ENCODE results near the gene SLC66A3.

Gene SLC66A3

DNA sequence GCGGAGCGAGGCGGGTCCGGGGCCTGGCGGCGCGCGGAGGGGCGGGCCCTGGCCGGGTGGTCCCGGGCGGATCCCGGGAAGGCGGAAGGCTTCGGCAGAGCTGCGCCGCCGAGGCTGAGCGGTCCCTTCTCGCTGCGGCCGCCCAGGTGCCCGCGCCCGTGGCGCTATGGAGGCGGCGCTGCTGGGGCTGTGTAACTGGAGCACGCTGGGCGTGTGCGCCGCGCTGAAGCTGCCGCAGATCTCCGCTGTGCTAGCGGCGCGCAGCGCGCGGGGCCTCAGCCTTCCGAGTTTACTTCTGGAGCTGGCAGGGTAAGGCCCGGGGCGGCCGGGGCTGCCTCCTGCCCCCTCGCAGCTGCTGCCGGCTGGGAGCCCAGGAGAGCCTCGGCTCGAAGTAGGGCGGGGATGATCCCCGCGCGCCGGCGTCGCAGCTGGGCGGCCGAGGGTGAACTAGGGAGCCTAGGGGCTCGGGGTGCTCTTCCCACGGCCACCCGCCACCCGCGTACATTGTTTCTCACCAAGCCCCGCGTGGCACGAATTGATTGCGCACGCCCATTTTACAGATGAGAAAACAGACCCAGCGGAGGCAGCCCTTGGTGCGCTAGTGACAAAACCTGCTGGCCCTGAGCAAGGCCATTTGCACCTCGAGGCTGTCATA is at the start of gene SLC66A3:
Gene SLC66A3 (plus strand): TSS at position 87 of the 655 bp plus-strand sequence. CDS start 80 bp downstream, at position 167.
- Histone ChIP-seq H3K9me3 (ENCODE audit: control insufficient read depth, insufficient read depth, low read depth, low read length) (no peaks in the 10 kb centered on the region), H3K27ac (ENCODE audit: extremely low read depth, low read depth, low read length) (peak within 1 kb of the TSS; percentile 87), H3K4me1 (ENCODE audit: control insufficient read depth, insufficient read depth, low read length) (no peaks in the 10 kb centered on the region), H3K4me3 (ENCODE audit: low read depth, low read length) (peak within 1 kb of the TSS; percentile 61), H3K36me3 (ENCODE audit: control insufficient read depth in 2 of 2, insufficient read depth in 1 of 2, low read length in 2 of 2) (no peaks in the 10 kb centered on the region)
- ChIA-PET CTCF (interaction anchor here (0.6 kb wide), 1 partner anchor 23 kb away, joined by 3 read pairs; no protein-coding TSS in a partner anchor), POLR2A (interaction anchor here (0.6 to 1.2 kb wide), 7 partner anchors 16 to 258 kb away, joined by 3 to 8 read pairs (median 3); partner anchors contain the start of gene ROCK2)
- TF ChIP-seq ZNF292 (tag by site-specific recombination; IDR thresholded peaks at IDR 0.05; ENCODE audit: borderline replicate concordance, low read depth) (no peak), SP7 (tag by site-specific recombination; IDR thresholded peaks at IDR 0.05) (peak; percentile 46; the same call in 1 of the 2 replicates), FEZF1 (tag by site-specific recombination; IDR thresholded peaks at IDR 0.05) (peak; percentile 18; the same call in 1 of the 2 replicates), ZFHX2 (tag by site-specific recombination; conservative IDR thresholded peaks at IDR 0.05) (peak; percentile 42; the same call in 1 of the 2 replicates), ZBTB48 (tag by site-specific recombination; IDR thresholded peaks at IDR 0.05) (peak; percentile 50; the same call in 1 of the 2 replicates), KLF8 (tag by site-specific recombination; IDR thresholded peaks at IDR 0.05) (peak; percentile 13; the same call in 1 of the 2 replicates), ZSCAN30 (tag by site-specific recombination; IDR thresholded peaks at IDR 0.05) (0 out of 2 replicates have a peak, but pooled peaks have one; percentile 49), IKZF3 (tag by site-specific recombination; IDR thresholded peaks at IDR 0.05) (peak; percentile 67), ZNF394 (tag by site-specific recombination; IDR thresholded peaks at IDR 0.05; ENCODE audit: borderline replicate concordance) (peak; percentile 26; the same call in 1 of the 2 replicates), ZNF302 (tag by site-specific recombination; IDR thresholded peaks at IDR 0.05; ENCODE audit: low read depth) (no peak), ZNF561 (tag by site-specific recombination; IDR thresholded peaks at IDR 0.05; ENCODE audit: borderline replicate concordance) (0 out of 2 replicates have a peak, but pooled peaks have one; percentile 37), ZNF19 (tag by site-specific recombination; IDR thresholded peaks at IDR 0.05; ENCODE audit: low read depth) (no peak), ZXDB (tag by site-specific recombination; IDR thresholded peaks at IDR 0.05) (no peak), ZNF341 (tag by site-specific recombination; IDR thresholded peaks at IDR 0.05; ENCODE audit: low read depth) (peak; percentile 53), KLF10 (tag by site-specific recombination; IDR thresholded peaks at IDR 0.05) (0 out of 2 replicates have a peak, but pooled peaks have one; percentile 29), ZNF514 (tag by site-specific recombination; IDR thresholded peaks at IDR 0.05) (no peak), ZIC2 (tag by site-specific recombination; IDR thresholded peaks at IDR 0.05) (peak; percentile 89), KLF1 (tag by site-specific recombination; IDR thresholded peaks at IDR 0.05) (peak; percentile 32; the same call in 1 of the 2 replicates), ZBTB7A (tag by site-specific recombination; IDR thresholded peaks at IDR 0.05; ENCODE audit: low read depth) (no peak), ZBTB8A (tag by site-specific recombination; IDR thresholded peaks at IDR 0.05) (peak; percentile 86), ZNF2 (tag by site-specific recombination; IDR thresholded peaks at IDR 0.05) (0 out of 2 replicates have a peak, but pooled peaks have one; percentile 45), ZNF843 (tag by site-specific recombination; IDR thresholded peaks at IDR 0.05) (no peak), ZBTB1 (tag by site-specific recombination; IDR thresholded peaks at IDR 0.05) (no peak), ZNF121 (tag by site-specific recombination; IDR thresholded peaks at IDR 0.05) (0 out of 2 replicates have a peak, but pooled peaks have one; percentile 42), GLIS1 (tag by site-specific recombination; IDR thresholded peaks at IDR 0.05) (peak; percentile 28; the same call in 1 of the 2 replicates)
- TF ChIP-seq, protein P1, sequence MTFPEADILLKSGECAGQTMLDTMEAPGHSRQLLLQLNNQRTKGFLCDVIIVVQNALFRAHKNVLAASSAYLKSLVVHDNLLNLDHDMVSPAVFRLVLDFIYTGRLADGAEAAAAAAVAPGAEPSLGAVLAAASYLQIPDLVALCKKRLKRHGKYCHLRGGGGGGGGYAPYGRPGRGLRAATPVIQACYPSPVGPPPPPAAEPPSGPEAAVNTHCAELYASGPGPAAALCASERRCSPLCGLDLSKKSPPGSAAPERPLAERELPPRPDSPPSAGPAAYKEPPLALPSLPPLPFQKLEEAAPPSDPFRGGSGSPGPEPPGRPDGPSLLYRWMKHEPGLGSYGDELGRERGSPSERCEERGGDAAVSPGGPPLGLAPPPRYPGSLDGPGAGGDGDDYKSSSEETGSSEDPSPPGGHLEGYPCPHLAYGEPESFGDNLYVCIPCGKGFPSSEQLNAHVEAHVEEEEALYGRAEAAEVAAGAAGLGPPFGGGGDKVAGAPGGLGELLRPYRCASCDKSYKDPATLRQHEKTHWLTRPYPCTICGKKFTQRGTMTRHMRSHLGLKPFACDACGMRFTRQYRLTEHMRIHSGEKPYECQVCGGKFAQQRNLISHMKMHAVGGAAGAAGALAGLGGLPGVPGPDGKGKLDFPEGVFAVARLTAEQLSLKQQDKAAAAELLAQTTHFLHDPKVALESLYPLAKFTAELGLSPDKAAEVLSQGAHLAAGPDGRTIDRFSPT (tag by site-specific recombination; IDR thresholded peaks at IDR 0.05): 0 out of 2 replicates have a peak, but pooled peaks have one; percentile 21
- TF ChIP-seq, protein P2, sequence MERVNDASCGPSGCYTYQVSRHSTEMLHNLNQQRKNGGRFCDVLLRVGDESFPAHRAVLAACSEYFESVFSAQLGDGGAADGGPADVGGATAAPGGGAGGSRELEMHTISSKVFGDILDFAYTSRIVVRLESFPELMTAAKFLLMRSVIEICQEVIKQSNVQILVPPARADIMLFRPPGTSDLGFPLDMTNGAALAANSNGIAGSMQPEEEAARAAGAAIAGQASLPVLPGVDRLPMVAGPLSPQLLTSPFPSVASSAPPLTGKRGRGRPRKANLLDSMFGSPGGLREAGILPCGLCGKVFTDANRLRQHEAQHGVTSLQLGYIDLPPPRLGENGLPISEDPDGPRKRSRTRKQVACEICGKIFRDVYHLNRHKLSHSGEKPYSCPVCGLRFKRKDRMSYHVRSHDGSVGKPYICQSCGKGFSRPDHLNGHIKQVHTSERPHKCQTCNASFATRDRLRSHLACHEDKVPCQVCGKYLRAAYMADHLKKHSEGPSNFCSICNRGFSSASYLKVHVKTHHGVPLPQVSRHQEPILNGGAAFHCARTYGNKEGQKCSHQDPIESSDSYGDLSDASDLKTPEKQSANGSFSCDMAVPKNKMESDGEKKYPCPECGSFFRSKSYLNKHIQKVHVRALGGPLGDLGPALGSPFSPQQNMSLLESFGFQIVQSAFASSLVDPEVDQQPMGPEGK (tag by site-specific recombination; IDR thresholded peaks at IDR 0.05): peak; percentile 41; the same call in 1 of the 2 replicates
- TF ChIP-seq, protein P3, sequence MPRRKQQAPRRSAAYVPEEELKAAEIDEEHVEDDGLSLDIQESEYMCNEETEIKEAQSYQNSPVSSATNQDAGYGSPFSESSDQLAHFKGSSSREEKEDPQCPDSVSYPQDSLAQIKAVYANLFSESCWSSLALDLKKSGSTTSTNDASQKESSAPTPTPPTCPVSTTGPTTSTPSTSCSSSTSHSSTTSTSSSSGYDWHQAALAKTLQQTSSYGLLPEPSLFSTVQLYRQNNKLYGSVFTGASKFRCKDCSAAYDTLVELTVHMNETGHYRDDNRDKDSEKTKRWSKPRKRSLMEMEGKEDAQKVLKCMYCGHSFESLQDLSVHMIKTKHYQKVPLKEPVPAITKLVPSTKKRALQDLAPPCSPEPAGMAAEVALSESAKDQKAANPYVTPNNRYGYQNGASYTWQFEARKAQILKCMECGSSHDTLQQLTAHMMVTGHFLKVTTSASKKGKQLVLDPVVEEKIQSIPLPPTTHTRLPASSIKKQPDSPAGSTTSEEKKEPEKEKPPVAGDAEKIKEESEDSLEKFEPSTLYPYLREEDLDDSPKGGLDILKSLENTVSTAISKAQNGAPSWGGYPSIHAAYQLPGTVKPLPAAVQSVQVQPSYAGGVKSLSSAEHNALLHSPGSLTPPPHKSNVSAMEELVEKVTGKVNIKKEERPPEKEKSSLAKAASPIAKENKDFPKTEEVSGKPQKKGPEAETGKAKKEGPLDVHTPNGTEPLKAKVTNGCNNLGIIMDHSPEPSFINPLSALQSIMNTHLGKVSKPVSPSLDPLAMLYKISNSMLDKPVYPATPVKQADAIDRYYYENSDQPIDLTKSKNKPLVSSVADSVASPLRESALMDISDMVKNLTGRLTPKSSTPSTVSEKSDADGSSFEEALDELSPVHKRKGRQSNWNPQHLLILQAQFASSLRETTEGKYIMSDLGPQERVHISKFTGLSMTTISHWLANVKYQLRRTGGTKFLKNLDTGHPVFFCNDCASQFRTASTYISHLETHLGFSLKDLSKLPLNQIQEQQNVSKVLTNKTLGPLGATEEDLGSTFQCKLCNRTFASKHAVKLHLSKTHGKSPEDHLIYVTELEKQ (tag by site-specific recombination; IDR thresholded peaks at IDR 0.05; ENCODE audit: borderline replicate concordance): no peak
- TF ChIP-seq, protein P4, sequence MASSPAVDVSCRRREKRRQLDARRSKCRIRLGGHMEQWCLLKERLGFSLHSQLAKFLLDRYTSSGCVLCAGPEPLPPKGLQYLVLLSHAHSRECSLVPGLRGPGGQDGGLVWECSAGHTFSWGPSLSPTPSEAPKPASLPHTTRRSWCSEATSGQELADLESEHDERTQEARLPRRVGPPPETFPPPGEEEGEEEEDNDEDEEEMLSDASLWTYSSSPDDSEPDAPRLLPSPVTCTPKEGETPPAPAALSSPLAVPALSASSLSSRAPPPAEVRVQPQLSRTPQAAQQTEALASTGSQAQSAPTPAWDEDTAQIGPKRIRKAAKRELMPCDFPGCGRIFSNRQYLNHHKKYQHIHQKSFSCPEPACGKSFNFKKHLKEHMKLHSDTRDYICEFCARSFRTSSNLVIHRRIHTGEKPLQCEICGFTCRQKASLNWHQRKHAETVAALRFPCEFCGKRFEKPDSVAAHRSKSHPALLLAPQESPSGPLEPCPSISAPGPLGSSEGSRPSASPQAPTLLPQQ (tag by site-specific recombination; IDR thresholded peaks at IDR 0.05): 0 out of 2 replicates have a peak, but pooled peaks have one; percentile 26
